Mucosa of descending colon (tissue), 3 donors: ENCODE results near the gene BCL6. TPM values are rescaled to one million over a fixed set of nuclear protein-coding genes. Genes with fewer than 3 reads are reported as not detected.
A peak's percentile ranks its signal among the peaks of the same experiment; 100 is the strongest.

ENCODE experiments used
- ATAC-seq: fragments of 200-7000 bp; cut with Tn5 transposase; one replicate; pipeline ENCODE4 v1.9.1; 2020; ENCODE audit warnings: mild to moderate bottlenecking, moderate library complexity
- DNase-seq, 3 donors: peaks; one replicate each; pipeline ENCODE4 v3.0.0-alpha.2; 2020
- H3K36me3 ChIP-seq: fragments of 200-600 bp; one replicate; pipeline ENCODE4 v1.8.0; 2021; ENCODE audit warnings: low read depth, mild to moderate bottlenecking
- H3K4me1 ChIP-seq: fragments of 200-600 bp; one replicate; pipeline ENCODE4 v1.8.0; 2021; ENCODE audit warnings: low read depth, mild to moderate bottlenecking
- H3K4me3 ChIP-seq: fragments of 200-600 bp; one replicate; pipeline ENCODE4 v1.8.0; 2021; ENCODE audit warnings: mild to moderate bottlenecking
- H3K9me3 ChIP-seq: fragments of 200-600 bp; one replicate; pipeline ENCODE4 v1.8.0; 2021; ENCODE audit warnings: mild to moderate bottlenecking
- intact Hi-C, 2 donors: fragments of 100-400 bp; cut with DNase I in 1 of 2; cut with micrococcal nuclease in 1 of 2; formaldehyde crosslinking; loops; one replicate each; pipeline versions ENCODE4 v1.11.0 to v1.11.1; 2022; cut with DNase I, micrococcal nuclease
- total RNA-seq, 3 donors: library from RNA; stranded (reverse); fragmentation: NEBNext Ultra II Directional in 2 of 3; extraction: Animal tissue kit (Norgen Biotek cat#: 25700) in 2 of 3; gene quantifications; one replicate each; pipeline versions ENCODE4 v1.2.1 to v1.2.4, GENCODE V29; 2021 to 2023
- TF ChIP-seq, protein P1 (sequence below): fragments of 200-600 bp; IDR thresholded peaks from one replicate; pipeline ENCODE4 v1.8.0; 2022; ENCODE audit warnings: antibody characterized with exemption, mild to moderate bottlenecking
- donor health status: DM: no; HTN: no; CAD: no; lungs with moderate emphysema.
- donor health status: DM: no; HTN: no; CAD: no.
- donor health status: DM: no; HTN: yes; CAD: no.

Gene BCL6
- total RNA-seq, 3 donors from 2014 or later = 10.9 to 133 (median 23.8) TPM

DNA sequence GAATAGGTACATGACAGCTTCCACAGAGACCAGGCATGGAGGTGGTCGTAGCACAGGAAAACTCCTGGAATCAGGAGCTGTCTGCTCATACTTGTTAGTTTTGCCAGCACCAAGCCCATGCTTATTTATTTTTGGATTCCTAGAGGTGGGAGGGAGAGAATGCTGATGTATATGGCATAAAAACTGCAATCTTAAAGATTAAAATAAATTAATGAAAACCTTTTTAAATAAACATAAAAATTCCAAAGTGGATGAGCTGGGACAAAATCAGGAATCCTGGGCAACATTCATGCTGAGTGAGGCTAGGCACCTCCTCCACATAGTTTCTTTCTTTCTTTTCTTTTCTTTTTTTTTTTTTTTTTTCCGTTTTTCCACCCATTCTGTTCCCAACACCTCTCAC lies 14.3 kb upstream of the BCL6 start:
- H3K4me3 ChIP-seq = no peak overlapping the region
- no peak for DNase-seq
- H3K36me3 ChIP-seq = no peaks in the 10 kb centered on the region
- TF ChIP-seq, protein P1, sequence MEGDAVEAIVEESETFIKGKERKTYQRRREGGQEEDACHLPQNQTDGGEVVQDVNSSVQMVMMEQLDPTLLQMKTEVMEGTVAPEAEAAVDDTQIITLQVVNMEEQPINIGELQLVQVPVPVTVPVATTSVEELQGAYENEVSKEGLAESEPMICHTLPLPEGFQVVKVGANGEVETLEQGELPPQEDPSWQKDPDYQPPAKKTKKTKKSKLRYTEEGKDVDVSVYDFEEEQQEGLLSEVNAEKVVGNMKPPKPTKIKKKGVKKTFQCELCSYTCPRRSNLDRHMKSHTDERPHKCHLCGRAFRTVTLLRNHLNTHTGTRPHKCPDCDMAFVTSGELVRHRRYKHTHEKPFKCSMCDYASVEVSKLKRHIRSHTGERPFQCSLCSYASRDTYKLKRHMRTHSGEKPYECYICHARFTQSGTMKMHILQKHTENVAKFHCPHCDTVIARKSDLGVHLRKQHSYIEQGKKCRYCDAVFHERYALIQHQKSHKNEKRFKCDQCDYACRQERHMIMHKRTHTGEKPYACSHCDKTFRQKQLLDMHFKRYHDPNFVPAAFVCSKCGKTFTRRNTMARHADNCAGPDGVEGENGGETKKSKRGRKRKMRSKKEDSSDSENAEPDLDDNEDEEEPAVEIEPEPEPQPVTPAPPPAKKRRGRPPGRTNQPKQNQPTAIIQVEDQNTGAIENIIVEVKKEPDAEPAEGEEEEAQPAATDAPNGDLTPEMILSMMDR = no peak
- intact Hi-C loops = no loop called here
- no peaks in the 10 kb centered on the region for H3K9me3 ChIP-seq
- no peaks in the 10 kb centered on the region for H3K4me1 ChIP-seq
- no peak for ATAC-seq

DNA sequence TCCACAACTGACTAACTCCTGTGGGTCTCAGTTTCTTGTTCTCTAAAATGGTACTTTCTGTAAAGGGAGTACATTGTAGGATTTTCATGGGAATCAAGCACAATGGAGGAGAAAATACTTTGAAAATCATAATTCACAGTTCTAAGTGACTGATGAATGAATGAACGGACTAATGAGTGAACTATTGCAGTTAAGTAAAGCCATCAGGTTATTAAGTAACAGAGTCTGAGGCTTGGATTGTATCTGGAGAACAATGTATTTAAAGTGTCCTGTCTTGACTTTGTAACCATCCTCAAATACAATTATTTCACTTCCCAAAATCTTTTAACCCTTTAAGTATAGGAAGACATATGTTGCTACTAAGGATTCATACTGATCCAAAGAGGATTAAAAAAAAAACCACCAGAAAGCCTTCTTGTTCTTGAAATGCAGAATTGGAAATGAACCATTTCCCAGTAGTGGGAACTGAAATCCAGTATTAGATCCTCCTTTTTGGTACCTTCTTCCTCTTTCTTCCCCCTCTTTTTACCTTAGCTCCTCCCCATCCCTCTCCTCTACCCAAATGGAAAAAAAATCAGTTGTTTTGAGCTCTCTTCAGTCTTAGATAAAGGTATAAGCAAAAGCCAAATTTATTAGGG lies 13.2 kb upstream of the BCL6 start:
- Histone ChIP-seq H3K4me3 (no peak overlapping the region), H3K4me1 (no peaks in the 10 kb centered on the region), H3K36me3 (no peaks in the 10 kb centered on the region), H3K9me3 (no peaks in the 10 kb centered on the region)
- DNase-seq = no peak
- TF ChIP-seq, protein P1 = no peak
- ATAC-seq = no peak
- intact Hi-C loops = no loop called here

DNA sequence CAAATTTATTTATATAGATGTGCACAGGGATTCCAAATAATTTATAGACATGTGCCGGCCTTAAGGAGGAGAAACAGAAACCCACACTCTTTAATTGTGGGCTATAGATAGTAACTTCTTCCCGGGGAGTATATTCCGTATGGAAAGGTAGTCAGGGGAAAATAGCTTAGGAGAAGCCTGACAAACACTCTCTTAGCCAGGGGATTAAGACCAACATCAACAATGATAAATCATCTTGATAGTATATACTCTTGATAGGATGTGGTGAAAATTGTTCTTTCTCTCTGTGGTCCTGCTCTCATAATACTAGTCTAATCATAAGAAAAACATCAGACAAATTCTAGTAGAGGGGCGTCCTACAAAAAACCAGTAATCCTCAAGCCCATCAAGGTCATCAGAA lies 8.2 kb upstream of the BCL6 start:
- Histone ChIP-seq H3K4me1 (peaks cover 13% of the 10 kb centered on the region), H3K9me3 (no peaks in the 10 kb centered on the region), H3K4me3 (no peak overlapping the region), H3K36me3 (no peaks in the 10 kb centered on the region)
- intact Hi-C loops = no loop called here
- ATAC-seq = no peak
- no peak for DNase-seq
- TF ChIP-seq, protein P1 = no peak

DNA sequence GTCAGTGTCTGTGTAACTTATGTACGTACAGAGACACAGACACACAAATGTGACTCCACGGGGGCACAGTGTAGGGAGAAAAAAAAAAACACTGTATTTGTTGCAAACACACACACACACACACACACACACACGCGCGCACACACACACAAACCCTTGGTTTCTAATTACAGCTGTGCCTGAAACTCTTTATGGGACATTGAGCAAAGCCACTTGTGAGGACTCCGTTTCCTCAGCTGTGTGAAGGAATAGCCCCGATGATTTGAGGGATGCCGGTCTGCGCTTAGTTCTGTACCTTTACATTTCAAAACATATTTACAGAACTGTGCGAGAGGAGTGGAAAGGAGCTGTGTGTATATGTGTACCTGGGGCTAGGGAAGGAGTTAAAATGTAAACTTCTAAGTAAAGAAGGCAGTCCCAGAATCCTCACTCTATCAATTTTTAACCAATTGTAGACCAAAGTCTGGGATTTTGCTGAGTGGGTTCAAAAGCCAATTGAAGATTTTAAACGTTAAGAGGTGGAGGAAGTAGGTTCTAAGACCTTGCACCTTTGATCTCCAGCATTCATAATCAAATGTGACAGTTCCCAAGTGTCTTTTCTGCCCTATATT lies 5.3 kb upstream of the BCL6 start:
- TF ChIP-seq, protein P1 = no peak
- Histone ChIP-seq H3K9me3 (no peaks in the 10 kb centered on the region), H3K4me1 (peaks cover 32% of the 10 kb centered on the region), H3K36me3 (no peaks in the 10 kb centered on the region), H3K4me3 (no peak overlapping the region)
- DNase-seq = peak in 2 of 3 donors; percentile 55 to 67
- intact Hi-C loops = no loop called here
- peak; percentile 69 for ATAC-seq

DNA sequence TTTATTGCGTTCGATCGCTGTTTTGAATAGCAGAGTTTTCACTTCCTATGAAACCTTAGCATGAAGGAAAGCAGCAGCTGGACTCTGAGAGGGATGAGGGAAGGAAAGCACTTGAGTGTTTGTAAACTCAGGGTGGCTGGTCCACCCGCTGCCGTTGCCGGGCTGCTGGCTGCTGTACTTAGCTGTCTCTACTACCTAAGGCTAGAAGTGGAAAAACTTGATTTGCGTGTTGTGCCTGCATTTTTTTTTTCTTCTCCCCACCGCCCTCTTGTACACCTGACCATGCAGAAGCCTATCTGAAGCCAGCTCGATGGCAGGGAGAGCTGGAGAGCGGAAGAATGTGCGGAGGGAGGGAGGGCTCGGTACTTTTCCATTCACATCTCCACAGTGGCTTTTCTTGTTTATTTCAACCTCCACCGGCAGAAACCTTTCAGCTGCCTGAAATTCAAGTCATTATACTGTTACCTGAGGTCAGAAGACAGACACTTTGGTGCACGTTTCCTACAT lies 4.8 kb upstream of the BCL6 start:
- intact Hi-C loops = no loop called here
- peak; percentile 73 to 80 (median 76) for DNase-seq
- Histone ChIP-seq H3K36me3 (no peaks in the 10 kb centered on the region), H3K9me3 (no peaks in the 10 kb centered on the region), H3K4me1 (peaks cover 33% of the 10 kb centered on the region), H3K4me3 (no peak overlapping the region)
- peak; percentile 70 for ATAC-seq
- TF ChIP-seq, protein P1 = no peak
